Muscle layer of colon (tissue), 2 donors: ENCODE measurements around the gene POLR1F.

ENCODE experiments used
- H3K27ac ChIP-seq: one replicate; pipeline ENCODE4 v1.7.0; 2013; ENCODE audit warnings: low read depth, mild to moderate bottlenecking, low read length, moderate library complexity
- H3K27me3 ChIP-seq, 2 donors: one replicate each; pipeline ENCODE4 v1.7.0; 2013; ENCODE audit warnings: low read length in 2 of 2, mild to moderate bottlenecking in 2 of 2; ENCODE audit not compliant: insufficient read depth in 2 of 2, control insufficient read depth in 1 of 2
- H3K36me3 ChIP-seq: one replicate; pipeline ENCODE4 v1.7.0; 2013; ENCODE audit warnings: mild to moderate bottlenecking, low read length; ENCODE audit not compliant: insufficient read depth
- H3K4me1 ChIP-seq: one replicate; pipeline ENCODE4 v1.7.0; 2013; ENCODE audit warnings: mild to moderate bottlenecking, low read length; ENCODE audit not compliant: insufficient read depth
- H3K4me3 ChIP-seq, 2 donors: one replicate each; pipeline ENCODE4 v1.7.0; 2013; ENCODE audit warnings: low read length in 2 of 2, low read depth in 1 of 2, mild to moderate bottlenecking in 1 of 2, moderate library complexity in 1 of 2
- H3K9ac ChIP-seq: one replicate; pipeline ENCODE4 v1.7.0; 2013; ENCODE audit warnings: low read length
- H3K9me3 ChIP-seq: one replicate; pipeline ENCODE4 v1.7.0; 2013; ENCODE audit warnings: mild to moderate bottlenecking, low read length
- donor health status: abdominal sarcoma.
- donor health status: Adenocarcinoma of cecum.

Gene POLR1F

GRCh38 chr7:19708397-19709248, at the start of gene POLR1F:
Gene POLR1F (minus strand): TSS chr7:19709037. CDS start chr7:19709016, 21 bp downstream.
- Histone ChIP-seq H3K36me3 (no peaks in the 10 kb centered on the region), H3K4me1 (peaks cover 24% of the 10 kb centered on the region), H3K4me3 (peak within 1 kb of the TSS; percentile 82 to 100), H3K27me3 (no peaks in the 10 kb centered on the region), H3K27ac (peak within 1 kb of the TSS; percentile 86), H3K9me3 (no peaks in the 10 kb centered on the region), H3K9ac (peak within 1 kb of the TSS; percentile 94)

GRCh38 chr7:19754521-19755116, 45.8 kb upstream of the POLR1F start:
- no peaks in the 10 kb centered on the region for H3K27me3 ChIP-seq
- H3K36me3 ChIP-seq: no peaks in the 10 kb centered on the region
- H3K4me1 ChIP-seq: no peaks in the 10 kb centered on the region
- H3K9ac ChIP-seq: no peak overlapping the region
- H3K27ac ChIP-seq: no peak overlapping the region
- no peaks in the 10 kb centered on the region for H3K9me3 ChIP-seq
- H3K4me3 ChIP-seq: no peak overlapping the region

- no peaks in the 10 kb centered on the region for H3K4me1 ChIP-seq
- no peaks in the 10 kb centered on the region for H3K27me3 ChIP-seq
- no peak overlapping the region for H3K9ac ChIP-seq
- no peak overlapping the region for H3K27ac ChIP-seq
- H3K9me3 ChIP-seq: no peaks in the 10 kb centered on the region
- H3K36me3 ChIP-seq: no peaks in the 10 kb centered on the region
- no peak overlapping the region for H3K4me3 ChIP-seq
Measured at GRCh38 chr7:19752020-19752419, 43.2 kb upstream of the POLR1F start.

- no peak overlapping the region for H3K9ac ChIP-seq
- no peaks in the 10 kb centered on the region for H3K9me3 ChIP-seq
- H3K36me3 ChIP-seq: no peaks in the 10 kb centered on the region
- no peak overlapping the region for H3K4me3 ChIP-seq
- no peaks in the 10 kb centered on the region for H3K4me1 ChIP-seq
- no peak overlapping the region for H3K27ac ChIP-seq
- no peaks in the 10 kb centered on the region for H3K27me3 ChIP-seq
Measured at GRCh38 chr7:19749658-19750057, 40.8 kb upstream of the POLR1F start.

- Histone ChIP-seq H3K36me3 (no peaks in the 10 kb centered on the region), H3K9ac (no peak overlapping the region), H3K27ac (no peak overlapping the region), H3K4me1 (no peaks in the 10 kb centered on the region), H3K9me3 (no peaks in the 10 kb centered on the region), H3K27me3 (no peaks in the 10 kb centered on the region), H3K4me3 (no peak overlapping the region)
Measured at GRCh38 chr7:19747740-19748339, 39.0 kb upstream of the POLR1F start.

- Histone ChIP-seq H3K4me3 (no peak overlapping the region), H3K4me1 (no peaks in the 10 kb centered on the region), H3K27ac (no peak overlapping the region), H3K36me3 (no peaks in the 10 kb centered on the region), H3K27me3 (no peaks in the 10 kb centered on the region), H3K9me3 (no peaks in the 10 kb centered on the region), H3K9ac (no peak overlapping the region)
Measured at GRCh38 chr7:19744075-19744474, 35.2 kb upstream of the POLR1F start.

GRCh38 chr7:19728716-19729115, 19.9 kb upstream of the POLR1F start:
- no peak overlapping the region for H3K27ac ChIP-seq
- no peaks in the 10 kb centered on the region for H3K27me3 ChIP-seq

GRCh38 chr7:19725770-19726169, 16.9 kb upstream of the POLR1F start:
- Histone ChIP-seq H3K27ac (no peak overlapping the region), H3K36me3 (no peaks in the 10 kb centered on the region), H3K9ac (no peak overlapping the region), H3K4me1 (no peaks in the 10 kb centered on the region), H3K9me3 (no peaks in the 10 kb centered on the region), H3K27me3 (no peaks in the 10 kb centered on the region), H3K4me3 (no peak overlapping the region)

More at GRCh38 chr7:19728716-19729115, 19.9 kb upstream of the POLR1F start:
- H3K9ac ChIP-seq: no peak overlapping the region
- H3K36me3 ChIP-seq: no peaks in the 10 kb centered on the region
- no peaks in the 10 kb centered on the region for H3K4me1 ChIP-seq
- no peak overlapping the region for H3K4me3 ChIP-seq
- no peaks in the 10 kb centered on the region for H3K9me3 ChIP-seq

GRCh38 chr7:19715499-19715898, 6.7 kb upstream of the POLR1F start:
- no peaks in the 10 kb centered on the region for H3K27me3 ChIP-seq
- H3K27ac ChIP-seq: no peak overlapping the region
- H3K36me3 ChIP-seq: no peaks in the 10 kb centered on the region
- no peaks in the 10 kb centered on the region for H3K9me3 ChIP-seq
- H3K4me1 ChIP-seq: no peaks in the 10 kb centered on the region
- H3K9ac ChIP-seq: no peak overlapping the region
- H3K4me3 ChIP-seq: no peak overlapping the region

GRCh38 chr7:19713676-19714075, 4.8 kb upstream of the POLR1F start:
- peaks cover 10% of the 10 kb centered on the region for H3K4me1 ChIP-seq
- H3K4me3 ChIP-seq: no peak overlapping the region
- H3K27ac ChIP-seq: no peak overlapping the region
- no peaks in the 10 kb centered on the region for H3K9me3 ChIP-seq
- no peak overlapping the region for H3K9ac ChIP-seq
- no peaks in the 10 kb centered on the region for H3K27me3 ChIP-seq
- no peaks in the 10 kb centered on the region for H3K36me3 ChIP-seq

- Histone ChIP-seq H3K27ac (peak overlapping the region; percentile 86), H3K4me3 (peak overlapping the region; percentile 4 to 100), H3K36me3 (no peaks in the 10 kb centered on the region), H3K9me3 (no peaks in the 10 kb centered on the region), H3K27me3 (no peaks in the 10 kb centered on the region), H3K9ac (peak overlapping the region; percentile 94), H3K4me1 (peaks cover 24% of the 10 kb centered on the region)
Measured at GRCh38 chr7:19709249-19709578, 377 bp upstream of the POLR1F start.
